ENCODE measurements around the gene ETS1. TPM values are rescaled to one million over a fixed set of nuclear protein-coding genes. Genes with fewer than 3 reads are reported as not detected.

ETS1 gene
- total RNA-seq, 1 donor, result 35.5 TPM

DNA sequence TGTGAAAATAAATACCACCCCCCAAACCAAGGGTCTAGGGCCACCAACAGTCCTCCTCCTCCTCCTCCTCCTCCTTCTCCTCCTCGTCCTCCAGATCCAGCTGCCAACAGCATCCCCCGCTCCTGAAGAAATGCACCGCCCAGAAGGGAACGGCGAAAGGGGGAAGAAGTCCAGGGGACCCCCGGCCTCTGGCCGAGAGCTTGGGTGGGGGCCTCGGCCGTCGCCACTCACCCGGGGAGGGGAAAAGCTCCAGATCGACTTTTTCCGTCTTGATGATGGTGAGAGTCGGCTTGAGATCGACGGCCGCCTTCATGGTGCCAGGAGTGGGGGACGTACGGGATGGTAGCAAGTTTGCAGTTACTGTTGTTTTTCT, 65.7 kb downstream of the ETS1 start:
- TF ChIP-seq, protein P1, sequence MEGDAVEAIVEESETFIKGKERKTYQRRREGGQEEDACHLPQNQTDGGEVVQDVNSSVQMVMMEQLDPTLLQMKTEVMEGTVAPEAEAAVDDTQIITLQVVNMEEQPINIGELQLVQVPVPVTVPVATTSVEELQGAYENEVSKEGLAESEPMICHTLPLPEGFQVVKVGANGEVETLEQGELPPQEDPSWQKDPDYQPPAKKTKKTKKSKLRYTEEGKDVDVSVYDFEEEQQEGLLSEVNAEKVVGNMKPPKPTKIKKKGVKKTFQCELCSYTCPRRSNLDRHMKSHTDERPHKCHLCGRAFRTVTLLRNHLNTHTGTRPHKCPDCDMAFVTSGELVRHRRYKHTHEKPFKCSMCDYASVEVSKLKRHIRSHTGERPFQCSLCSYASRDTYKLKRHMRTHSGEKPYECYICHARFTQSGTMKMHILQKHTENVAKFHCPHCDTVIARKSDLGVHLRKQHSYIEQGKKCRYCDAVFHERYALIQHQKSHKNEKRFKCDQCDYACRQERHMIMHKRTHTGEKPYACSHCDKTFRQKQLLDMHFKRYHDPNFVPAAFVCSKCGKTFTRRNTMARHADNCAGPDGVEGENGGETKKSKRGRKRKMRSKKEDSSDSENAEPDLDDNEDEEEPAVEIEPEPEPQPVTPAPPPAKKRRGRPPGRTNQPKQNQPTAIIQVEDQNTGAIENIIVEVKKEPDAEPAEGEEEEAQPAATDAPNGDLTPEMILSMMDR (IDR thresholded peaks at IDR 0.05; ENCODE audit: insufficient read depth, low read length), result no peak
- H3K4me3 ChIP-seq (ENCODE audit: low read depth, low read length), result peak overlapping the region; percentile 89
- peak; percentile 36 for DNase-seq (ENCODE audit: low read depth)

DNA sequence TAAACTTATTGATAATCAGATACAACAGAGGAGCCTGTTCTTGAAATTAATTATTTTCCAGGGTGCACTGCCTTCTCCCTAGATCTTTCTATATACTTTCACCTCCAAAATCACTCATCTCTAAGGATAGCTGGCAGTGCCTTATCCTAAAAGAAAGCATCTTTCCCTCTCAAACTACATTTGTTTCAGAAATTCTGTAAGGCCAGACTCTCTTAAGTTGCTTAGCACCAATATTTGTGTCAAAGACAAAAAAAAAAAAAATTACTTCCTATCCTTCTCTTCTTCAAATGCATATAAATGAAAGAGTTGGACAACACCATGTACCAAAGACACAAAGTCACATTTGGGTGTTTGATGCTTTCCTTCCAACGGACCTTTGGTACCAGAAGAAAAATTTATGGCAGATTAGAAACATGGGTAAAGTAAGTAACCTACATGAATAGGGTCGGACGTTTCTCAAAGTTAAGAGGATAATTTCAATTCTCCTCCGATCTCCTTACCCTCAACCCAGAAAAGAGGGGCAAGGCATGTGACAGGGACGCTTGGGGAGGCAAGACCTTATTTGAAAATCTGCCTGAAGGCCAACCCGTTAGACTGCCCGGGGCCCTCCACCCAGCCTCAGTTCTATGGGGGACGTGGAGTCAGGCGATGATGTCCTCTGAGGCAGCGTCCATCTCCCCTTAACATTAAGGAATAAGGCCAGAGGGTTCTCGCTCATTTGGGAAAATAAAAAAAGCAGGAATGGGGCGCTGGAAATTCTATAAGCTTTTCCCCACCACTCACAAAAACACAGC, 66.3 kb downstream of the ETS1 start:
- TF ChIP-seq, protein P1 (IDR thresholded peaks at IDR 0.05; ENCODE audit: insufficient read depth, low read length), result no peak
- DNase-seq (ENCODE audit: low read depth), result peak; percentile 27
- H3K4me3 ChIP-seq (ENCODE audit: low read depth, low read length), result peak overlapping the region; percentile 89

DNA sequence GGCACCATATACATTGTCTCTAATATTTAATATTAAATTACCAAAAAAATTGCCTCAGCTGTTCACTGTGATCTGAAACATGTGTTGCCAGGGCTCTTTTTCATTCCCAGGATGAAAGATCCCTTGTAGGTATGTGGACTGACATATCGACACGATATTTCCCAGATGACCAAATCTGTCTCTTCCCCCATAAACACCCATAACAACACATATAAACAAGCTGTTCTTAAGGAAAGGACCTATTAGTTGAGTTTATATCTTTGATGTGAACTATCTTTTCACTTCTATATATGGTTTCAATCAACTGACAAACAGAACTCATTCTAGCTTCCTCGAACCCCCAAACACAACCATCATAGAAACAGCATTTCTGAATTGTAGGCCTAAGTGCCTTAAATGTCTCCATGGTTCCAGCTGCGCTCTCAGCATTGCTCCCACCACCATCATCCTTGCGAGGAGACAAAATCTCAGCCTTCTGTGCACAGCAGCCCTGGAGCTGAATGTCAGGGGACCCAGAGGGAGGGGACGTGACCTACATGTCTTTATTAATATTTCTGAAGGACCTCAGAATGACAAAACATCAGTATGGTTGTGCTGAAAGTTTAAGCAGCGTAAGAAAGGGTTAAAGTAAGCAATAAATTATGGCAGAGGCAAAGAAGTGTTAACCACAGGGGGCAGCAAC, 67.0 kb downstream of the ETS1 start:
- TF ChIP-seq, protein P1 (IDR thresholded peaks at IDR 0.05; ENCODE audit: insufficient read depth, low read length), result peak; percentile 5
- DNase-seq (ENCODE audit: low read depth), result no peak
- H3K4me3 ChIP-seq (ENCODE audit: low read depth, low read length), result peak overlapping the region; percentile 89

DNA sequence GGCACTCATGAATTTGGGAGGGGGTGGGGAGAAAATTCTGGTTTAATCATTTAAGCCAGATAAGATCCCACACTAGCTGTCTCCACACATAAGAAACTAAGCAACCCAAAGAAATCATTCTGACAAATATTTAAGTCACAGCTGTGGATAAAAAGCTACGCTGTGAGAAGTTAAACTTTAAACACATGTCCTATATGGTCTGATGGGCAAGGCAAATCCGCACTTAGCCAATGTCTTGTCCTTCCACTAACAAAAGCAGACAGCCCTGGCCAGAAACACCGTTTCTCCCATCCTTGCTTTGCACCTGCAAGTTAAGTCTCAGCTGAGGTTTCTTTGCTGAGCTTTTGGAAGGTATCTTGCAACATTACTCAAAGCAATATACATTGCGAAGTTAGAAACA, 68.0 kb downstream of the ETS1 start:
- DNase-seq (ENCODE audit: low read depth), result no peak
- peak overlapping the region; percentile 52 for H3K4me3 ChIP-seq (ENCODE audit: low read depth, low read length)
- TF ChIP-seq, protein P1 (IDR thresholded peaks at IDR 0.05; ENCODE audit: insufficient read depth, low read length), result no peak

DNA sequence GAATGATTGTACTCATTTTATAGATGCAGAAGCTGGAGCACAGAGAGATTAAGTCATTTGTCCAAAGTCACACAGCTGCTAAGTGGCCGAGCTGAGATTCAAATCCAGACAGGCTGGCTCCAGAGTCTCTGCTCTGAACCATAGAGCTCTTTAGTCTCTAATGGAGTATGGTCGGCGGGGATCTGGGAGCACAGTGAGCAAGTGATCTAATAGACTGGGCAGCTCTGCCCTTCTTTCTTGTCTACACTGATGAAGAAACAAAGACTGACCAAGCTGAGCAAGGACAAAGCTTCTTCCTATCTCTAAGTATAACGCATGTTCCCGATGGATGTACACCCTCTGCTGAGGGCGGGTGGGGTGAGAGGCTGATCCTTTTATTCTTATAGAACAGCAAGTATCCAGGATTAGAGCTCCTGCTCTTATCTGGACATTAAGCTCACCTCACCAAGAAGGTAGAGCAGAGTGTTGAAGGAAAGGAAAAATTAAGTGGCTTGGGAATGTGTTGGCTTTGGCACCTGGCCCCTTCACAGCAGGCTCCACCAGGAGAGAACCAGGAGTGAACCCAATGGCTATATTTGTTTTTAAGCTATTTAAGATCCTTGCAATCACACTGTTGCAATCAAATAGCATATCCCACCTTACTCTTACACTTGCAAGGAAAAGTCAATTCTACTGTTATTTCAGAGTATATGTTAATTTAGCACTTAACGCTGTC, 68.7 kb downstream of the ETS1 start:
- TF ChIP-seq, protein P1 (IDR thresholded peaks at IDR 0.05; ENCODE audit: insufficient read depth, low read length), result no peak
- peak overlapping the region; percentile 52 for H3K4me3 ChIP-seq (ENCODE audit: low read depth, low read length)
- DNase-seq (ENCODE audit: low read depth), result no peak

DNA sequence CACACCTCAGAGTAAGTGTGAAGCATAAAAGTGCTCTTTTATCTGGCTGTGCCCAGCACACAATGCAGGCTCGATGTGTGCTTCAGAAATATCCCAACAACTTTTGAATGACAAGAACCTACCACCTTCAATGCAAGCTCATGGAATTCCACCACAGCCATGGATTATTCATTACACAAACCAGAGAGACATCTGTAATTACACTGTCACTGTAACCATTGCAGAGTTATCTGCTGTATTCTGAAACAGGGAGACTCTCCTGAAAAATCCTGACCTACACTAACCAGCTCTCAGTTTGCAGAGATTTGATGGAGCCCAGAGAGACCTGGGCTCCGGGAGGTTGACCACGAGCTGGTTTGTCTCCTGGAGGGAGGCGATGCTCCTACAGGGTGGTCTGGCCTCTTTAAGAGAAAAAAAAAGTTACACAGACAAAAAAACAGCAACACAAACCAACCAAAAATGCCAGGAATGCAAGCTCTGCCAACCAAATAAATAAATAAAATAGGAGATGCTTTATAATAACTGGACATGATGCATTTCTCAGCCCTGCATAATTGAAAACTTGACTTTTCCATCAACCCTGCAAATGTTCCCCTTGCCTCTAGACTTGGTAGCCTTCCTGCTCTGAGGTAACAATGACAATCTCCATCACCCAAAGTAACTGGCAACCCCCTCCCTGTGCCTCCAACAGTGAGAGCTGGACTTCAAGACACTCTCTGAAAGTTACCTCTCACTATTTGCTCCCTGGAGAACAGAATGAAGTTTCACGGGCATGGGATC, 69.7 kb downstream of the ETS1 start:
- TF ChIP-seq, protein P1 (IDR thresholded peaks at IDR 0.05; ENCODE audit: insufficient read depth, low read length), result no peak
- DNase-seq (ENCODE audit: low read depth), result peak; percentile 57
- H3K4me3 ChIP-seq (ENCODE audit: low read depth, low read length), result peak overlapping the region; percentile 52

All from fibroblast of the aortic adventitia (primary cell).